MM.1S (cell line): Measurements from ENCODE around the gene DPYSL4.

Experiments
- DNase-seq: peaks from one replicate; pipeline ENCODE4 v3.0.0-alpha.2; 2015
- H2AFZ ChIP-seq: fragments of 300-600 bp; sonication (generic); 2 replicates; pipeline ENCODE4 v1.6.0; 2016; ENCODE audit warnings: antibody characterized with exemption, low read length
- H3F3A ChIP-seq: fragments of 300-600 bp; sonication (generic); 2 replicates; pipeline ENCODE4 v1.6.1; 2016; ENCODE audit warnings: mild to moderate bottlenecking, antibody characterized with exemption, low read length, moderate library complexity, mixed read lengths; ENCODE audit not compliant: insufficient read depth
- H3K27ac ChIP-seq: fragments of 300-600 bp; sonication (generic); 2 replicates; pipeline ENCODE4 v1.5.1; 2016; ENCODE audit warnings: mild to moderate bottlenecking, low read length
- H3K27me3 ChIP-seq: fragments of 300-600 bp; sonication (generic); replicated peaks from 2 replicates; pipeline ENCODE4 v1.6.0; 2016; ENCODE audit warnings: low read length; ENCODE audit not compliant: insufficient read depth
- H3K36me3 ChIP-seq: fragments of 300-600 bp; sonication (generic); replicated peaks from 2 replicates; pipeline ENCODE4 v1.6.1; 2016; ENCODE audit warnings: mild to moderate bottlenecking, low read length, mixed read lengths; ENCODE audit not compliant: insufficient read depth
- H3K4me1 ChIP-seq: fragments of 300-600 bp; sonication (generic); 2 replicates; pipeline ENCODE4 v1.6.1; 2016; ENCODE audit warnings: low read length, mixed read lengths
- H3K4me2 ChIP-seq: fragments of 300-600 bp; sonication (generic); 2 replicates; pipeline ENCODE4 v1.6.0; 2016; ENCODE audit warnings: low read depth, low read length
- H3K4me3 ChIP-seq: fragments of 300-600 bp; sonication (generic); 2 replicates; pipeline ENCODE4 v1.5.1; 2016; ENCODE audit warnings: low read length, mixed read lengths
- H3K79me2 ChIP-seq: fragments of 300-600 bp; sonication (generic); 2 replicates; pipeline ENCODE4 v1.6.1; 2016; ENCODE audit warnings: mixed run types, low read length, mixed read lengths
- H3K9ac ChIP-seq: fragments of 300-600 bp; sonication (generic); 2 replicates; pipeline ENCODE4 v1.6.1; 2016; ENCODE audit warnings: low read length, mixed read lengths
- H3K9me2 ChIP-seq: fragments of 300-600 bp; sonication (generic); replicated peaks from 2 replicates; pipeline ENCODE4 v1.6.1; 2016; ENCODE audit warnings: mild to moderate bottlenecking, low read length, mixed read lengths; ENCODE audit not compliant: insufficient read depth
- H3K9me3 ChIP-seq: fragments of 300-600 bp; sonication (generic); replicated peaks from 2 replicates; pipeline ENCODE4 v1.6.1; 2016; ENCODE audit warnings: mild to moderate bottlenecking, low read length, mixed read lengths; ENCODE audit not compliant: insufficient read depth
- H4K20me1 ChIP-seq: fragments of 300-600 bp; sonication (generic); 2 replicates; pipeline ENCODE4 v1.6.1; 2016; ENCODE audit warnings: mild to moderate bottlenecking, low read length, moderate library complexity, mixed read lengths; ENCODE audit not compliant: insufficient read depth
- EZH2 ChIP-seq: fragments of 300-600 bp; sonication (generic); optimal IDR thresholded peaks from 2 replicates; pipeline ENCODE3; 2017; ENCODE audit warnings: low read depth, mild to moderate bottlenecking, antibody characterized with exemption, low read length, mixed read lengths
- EZH2phosphoT487 ChIP-seq: fragments of 300-600 bp; sonication (generic); IDR thresholded peaks from 2 replicates; pipeline ENCODE4 v1.6.1; 2018; ENCODE audit warnings: antibody characterized with exemption, low read length
- TF ChIP-seq, protein P1 (sequence below): fragments of 300-600 bp; sonication (generic); IDR thresholded peaks from 2 replicates; pipeline ENCODE4 v1.5.1; 2016; ENCODE audit warnings: antibody characterized with exemption, low read length, mixed read lengths

DPYSL4 gene

DNA sequence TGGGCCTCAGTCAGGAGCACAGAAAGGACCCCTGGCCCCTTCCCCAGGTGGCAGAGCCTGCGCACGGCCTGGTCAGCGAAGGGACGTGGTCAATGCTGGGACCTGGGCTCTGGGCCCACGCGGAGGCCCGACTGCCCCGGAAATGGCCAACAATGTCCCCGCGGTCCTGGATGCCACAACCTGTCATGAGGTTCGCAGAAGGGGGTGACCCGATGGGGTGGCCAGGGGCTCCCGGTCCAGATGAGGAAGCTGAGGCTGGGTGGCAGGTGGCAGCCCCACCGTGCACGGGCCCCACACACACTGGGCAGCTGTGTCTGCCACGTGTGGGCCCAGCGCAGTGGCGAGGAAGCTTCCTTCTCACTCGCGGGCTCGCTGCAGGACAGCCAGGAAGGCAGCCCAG, 49.4 kb downstream of the DPYSL4 start:
- Histone ChIP-seq H3K9me3 (no peaks in the 10 kb centered on the region), H2AFZ (no peak overlapping the region), H4K20me1 (no peaks in the 10 kb centered on the region), H3K27me3 (no peaks in the 10 kb centered on the region), H3K79me2 (no peaks in the 10 kb centered on the region), H3K27ac (no peak overlapping the region), H3K4me2 (no peak overlapping the region), H3K36me3 (no peaks in the 10 kb centered on the region), H3K9ac (no peak overlapping the region), H3K4me1 (no peaks in the 10 kb centered on the region), H3K9me2 (no peaks in the 10 kb centered on the region), H3F3A (no peaks in the 10 kb centered on the region), H3K4me3 (no peak overlapping the region)
- TF ChIP-seq, protein P1, sequence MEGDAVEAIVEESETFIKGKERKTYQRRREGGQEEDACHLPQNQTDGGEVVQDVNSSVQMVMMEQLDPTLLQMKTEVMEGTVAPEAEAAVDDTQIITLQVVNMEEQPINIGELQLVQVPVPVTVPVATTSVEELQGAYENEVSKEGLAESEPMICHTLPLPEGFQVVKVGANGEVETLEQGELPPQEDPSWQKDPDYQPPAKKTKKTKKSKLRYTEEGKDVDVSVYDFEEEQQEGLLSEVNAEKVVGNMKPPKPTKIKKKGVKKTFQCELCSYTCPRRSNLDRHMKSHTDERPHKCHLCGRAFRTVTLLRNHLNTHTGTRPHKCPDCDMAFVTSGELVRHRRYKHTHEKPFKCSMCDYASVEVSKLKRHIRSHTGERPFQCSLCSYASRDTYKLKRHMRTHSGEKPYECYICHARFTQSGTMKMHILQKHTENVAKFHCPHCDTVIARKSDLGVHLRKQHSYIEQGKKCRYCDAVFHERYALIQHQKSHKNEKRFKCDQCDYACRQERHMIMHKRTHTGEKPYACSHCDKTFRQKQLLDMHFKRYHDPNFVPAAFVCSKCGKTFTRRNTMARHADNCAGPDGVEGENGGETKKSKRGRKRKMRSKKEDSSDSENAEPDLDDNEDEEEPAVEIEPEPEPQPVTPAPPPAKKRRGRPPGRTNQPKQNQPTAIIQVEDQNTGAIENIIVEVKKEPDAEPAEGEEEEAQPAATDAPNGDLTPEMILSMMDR: no peak
- TF ChIP-seq EZH2phosphoT487 (no peak), EZH2 (no peak)
- no peak for DNase-seq

DNA sequence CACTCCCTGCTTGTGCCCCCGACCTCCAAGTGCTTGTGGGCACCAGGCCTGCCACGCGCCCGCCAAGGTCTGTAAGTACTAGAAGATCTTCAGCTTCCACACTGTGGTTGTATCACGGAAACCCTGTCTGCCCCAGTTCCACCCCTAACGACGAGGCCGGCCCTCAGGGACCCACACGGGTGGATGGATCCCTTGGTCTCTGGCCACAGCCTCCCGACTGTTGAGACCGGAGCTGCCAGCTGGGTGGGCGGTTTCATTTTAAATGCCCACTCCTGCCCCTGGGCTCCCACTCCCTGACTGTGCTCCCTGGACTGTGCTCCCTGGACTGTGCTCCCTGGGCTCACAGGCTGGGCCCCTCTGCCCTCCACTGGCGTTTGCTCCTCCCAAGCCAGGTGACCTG, 50.1 kb downstream of the DPYSL4 start:
- no peaks in the 10 kb centered on the region for H3K9me3 ChIP-seq
- TF ChIP-seq, protein P1: no peak
- TF ChIP-seq EZH2: no peak
- TF ChIP-seq EZH2phosphoT487: no peak

DNA sequence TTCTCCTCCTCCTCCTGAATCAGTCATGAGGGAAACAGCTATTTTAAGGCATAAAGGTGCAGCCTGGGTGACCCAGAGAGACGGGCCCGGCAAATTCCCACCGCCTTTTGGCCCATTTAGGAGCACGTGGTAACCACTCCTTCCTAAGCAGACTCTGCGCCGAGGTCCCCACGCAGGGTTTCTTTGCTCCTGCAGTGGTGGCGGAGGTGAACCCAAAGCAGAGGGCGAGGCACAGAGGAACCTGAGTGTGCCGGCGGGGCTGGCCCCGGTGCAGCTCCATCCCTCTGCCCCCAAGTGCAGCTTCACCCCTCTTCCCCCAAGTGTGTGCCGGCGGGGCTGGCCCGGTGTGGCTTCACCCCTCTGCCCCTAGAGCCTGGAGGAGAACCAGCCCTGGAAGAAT, 50.6 kb downstream of the DPYSL4 start:
- no peaks in the 10 kb centered on the region for H3K9me3 ChIP-seq
- no peaks in the 10 kb centered on the region for H4K20me1 ChIP-seq
- H3K79me2 ChIP-seq: no peaks in the 10 kb centered on the region
- H3K9me2 ChIP-seq: no peaks in the 10 kb centered on the region
- no peaks in the 10 kb centered on the region for H3F3A ChIP-seq
- no peak for DNase-seq
- no peak overlapping the region for H3K4me2 ChIP-seq
- H2AFZ ChIP-seq: no peak overlapping the region
- H3K36me3 ChIP-seq: no peaks in the 10 kb centered on the region
- no peak overlapping the region for H3K9ac ChIP-seq
- H3K27ac ChIP-seq: no peak overlapping the region
- no peak overlapping the region for H3K4me3 ChIP-seq
- no peaks in the 10 kb centered on the region for H3K4me1 ChIP-seq
- no peak for TF ChIP-seq EZH2
- TF ChIP-seq EZH2phosphoT487: no peak
- TF ChIP-seq, protein P1: no peak
- H3K27me3 ChIP-seq: no peaks in the 10 kb centered on the region

More for the DNA sequence above, 50.1 kb downstream of the DPYSL4 start:
- Histone ChIP-seq H3K4me1 (no peaks in the 10 kb centered on the region), H3K4me2 (no peak overlapping the region), H3K4me3 (no peak overlapping the region), H3K27me3 (no peaks in the 10 kb centered on the region), H2AFZ (no peak overlapping the region), H3K9ac (no peak overlapping the region), H3K36me3 (no peaks in the 10 kb centered on the region), H3K9me2 (no peaks in the 10 kb centered on the region), H3K27ac (no peak overlapping the region), H4K20me1 (no peaks in the 10 kb centered on the region), H3F3A (no peaks in the 10 kb centered on the region), H3K79me2 (no peaks in the 10 kb centered on the region)
- no peak for DNase-seq
